ENCODE data around the gene SLC22A17.

SLC22A17 gene

DNA sequence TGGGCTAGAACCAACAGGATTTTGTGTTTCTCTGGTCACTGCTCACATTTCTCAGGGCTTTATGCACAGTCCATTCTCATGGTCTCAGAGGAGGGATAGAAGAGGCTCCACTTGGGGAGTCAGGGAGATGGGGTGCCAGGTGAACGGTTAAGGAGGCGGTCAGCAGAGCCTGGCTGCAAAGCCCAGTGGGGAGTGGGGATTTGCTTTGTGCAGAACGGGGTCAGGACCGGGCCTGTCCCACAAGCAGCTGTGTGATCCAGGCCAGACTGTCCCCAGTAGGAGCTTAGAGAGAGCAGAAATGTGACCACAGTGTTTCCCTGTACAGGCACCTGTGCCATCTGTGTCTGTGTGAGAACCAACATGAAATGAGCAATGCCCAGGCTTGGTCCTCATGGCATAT is 28.3 kb upstream of the SLC22A17 start:
- DNase-seq = no peak

DNA sequence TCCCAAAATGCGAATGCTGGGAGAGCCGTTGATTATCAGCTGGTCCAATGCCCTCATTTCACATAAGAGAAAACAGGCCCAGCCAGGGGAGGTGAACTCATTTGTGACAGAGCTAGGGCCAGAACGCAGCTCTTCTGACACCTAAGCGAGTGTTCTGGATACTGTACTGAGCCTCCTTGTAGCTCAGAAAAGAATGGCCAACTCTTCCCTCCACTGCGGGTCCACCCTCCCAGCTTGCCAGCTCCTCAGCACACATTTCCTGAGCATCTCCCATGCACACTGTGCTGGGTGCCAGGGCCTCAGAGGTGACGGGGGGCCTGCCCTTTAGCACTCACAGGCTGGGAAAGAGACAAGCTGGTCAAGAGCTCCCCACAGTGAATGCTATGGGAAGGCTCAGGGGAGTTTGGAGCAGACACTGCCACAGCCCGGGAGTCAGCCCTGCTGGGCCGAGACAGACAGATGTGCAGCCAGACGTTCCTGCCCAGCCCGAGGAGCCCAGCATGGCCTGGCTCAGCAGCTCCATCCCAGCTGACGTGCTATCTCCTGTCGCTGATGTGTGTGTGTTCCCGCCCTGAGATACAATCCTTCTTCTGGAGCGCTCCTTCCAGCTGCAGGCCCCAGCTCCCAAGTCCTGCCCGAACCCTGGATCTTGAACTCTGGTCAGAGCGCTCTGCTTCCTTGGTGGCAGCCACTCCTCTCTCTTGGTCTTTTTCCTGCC is 27.7 kb upstream of the SLC22A17 start:
- no peak for DNase-seq

DNA sequence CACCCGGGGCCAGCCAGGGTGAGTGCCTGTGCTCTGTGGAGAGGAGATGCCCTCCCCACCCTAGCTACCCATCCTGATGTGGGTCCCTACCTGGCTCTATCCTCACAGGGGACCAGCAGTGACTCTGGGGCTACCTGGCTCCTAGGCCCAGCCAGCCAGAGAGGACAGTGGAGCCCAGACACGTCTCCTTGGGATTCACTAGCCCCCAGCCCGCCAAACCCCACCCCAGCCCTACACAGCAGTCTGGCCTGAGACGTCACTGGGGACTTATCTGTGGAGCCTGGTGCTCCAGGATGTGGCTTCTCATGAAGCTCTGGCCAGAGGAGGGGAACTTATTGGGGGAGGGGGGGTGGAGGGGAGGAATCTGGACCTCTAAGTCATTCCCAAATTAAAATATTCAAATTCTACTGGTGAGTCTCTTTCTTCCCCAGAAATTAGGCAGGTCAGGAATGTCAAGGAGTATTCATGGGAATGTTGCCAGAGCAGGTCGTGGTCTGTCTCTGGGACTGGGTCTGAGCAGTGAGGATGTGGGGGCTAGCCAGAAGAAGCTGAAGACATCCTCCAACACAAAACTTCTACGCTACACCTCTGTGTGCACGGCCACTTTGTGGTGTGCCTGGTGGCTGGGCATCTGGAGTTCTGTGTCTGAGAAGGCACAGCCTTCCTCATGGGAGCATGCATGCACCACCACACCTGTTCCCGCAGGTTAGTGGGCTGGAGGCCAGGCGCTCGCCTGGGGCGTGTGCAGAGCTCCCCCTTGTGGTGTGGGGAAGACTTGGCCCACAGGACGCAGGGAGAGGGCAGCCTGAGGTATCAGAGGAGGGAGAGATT is 26.9 kb upstream of the SLC22A17 start:
- peak; percentile 85 for DNase-seq

DNA sequence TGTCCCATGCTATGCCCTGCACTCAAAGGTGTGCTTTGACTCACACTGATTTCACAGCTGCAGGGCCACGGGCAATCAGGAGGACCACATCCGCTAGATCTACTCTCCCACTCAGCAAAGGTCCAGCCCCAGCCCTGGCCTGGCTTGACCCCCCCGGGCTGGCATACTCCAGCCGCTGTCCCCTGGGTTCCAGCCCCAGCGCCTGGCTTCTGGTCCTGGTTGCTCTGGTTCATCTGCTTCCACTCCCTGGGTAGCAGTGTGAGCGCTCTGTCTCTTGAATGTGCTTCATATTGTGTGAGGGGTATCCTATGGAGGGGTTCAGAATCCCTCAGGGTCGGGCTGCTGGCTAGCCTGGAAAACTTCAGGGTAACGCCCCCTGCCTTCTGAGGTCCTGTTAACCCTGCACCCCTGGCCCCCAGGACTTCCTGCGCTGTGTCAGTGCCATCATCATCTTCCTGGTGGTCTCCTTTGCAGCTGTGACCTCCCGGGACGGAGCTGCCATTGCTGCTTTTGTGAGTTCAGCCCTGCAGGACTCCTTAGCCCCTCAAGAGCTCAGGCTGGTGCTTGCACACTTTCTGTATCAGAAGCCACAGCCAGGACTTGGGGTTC is 26.0 kb upstream of the SLC22A17 start:
- DNase-seq = no peak

DNA sequence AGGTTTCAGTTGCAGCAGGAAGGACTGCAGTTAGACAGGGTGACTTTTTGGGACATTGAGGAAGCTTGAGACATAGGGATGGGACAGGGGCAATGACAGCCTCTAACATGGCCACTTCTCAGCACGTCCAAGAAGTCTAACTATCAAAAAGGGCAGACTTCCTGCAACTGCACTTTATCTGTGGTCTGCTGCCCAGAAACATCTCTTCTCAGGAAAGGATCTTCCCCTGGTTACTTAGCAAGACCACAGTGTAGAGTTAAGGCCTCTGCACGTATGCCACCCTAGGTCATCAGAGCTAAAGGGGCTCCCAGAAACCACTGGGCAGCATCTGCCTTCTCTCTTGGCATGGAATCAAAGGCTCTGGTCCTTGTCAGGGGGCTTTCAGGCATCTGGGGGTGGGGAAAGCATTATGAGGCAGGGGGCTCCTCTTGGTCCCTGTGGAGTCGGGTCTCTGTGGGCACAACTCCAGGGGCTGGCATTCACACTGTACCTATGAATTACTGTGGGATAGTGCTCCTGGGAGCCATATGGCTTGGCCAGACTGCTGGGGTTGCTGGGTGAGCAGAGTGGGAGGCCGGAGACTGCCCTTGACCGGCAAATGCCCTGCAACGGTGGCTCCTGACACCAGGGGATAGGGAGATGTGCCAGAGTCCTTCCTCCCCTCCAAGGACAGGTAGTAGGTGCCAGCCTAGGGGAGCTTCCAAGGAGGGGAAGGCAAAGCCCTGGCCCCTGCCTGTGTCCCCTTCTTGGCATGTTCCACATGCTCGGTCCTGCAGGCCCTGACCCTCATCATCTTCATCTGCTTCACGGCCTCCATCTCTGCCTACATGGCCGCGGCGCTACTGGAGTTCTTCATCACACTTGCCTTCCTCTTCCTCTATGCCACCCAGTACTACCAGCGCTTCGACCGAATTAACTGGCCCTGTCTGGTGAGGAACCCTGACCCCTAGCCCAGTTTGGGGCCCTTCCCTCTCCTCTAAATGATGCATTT is 25.2 kb upstream of the SLC22A17 start:
- no peak for DNase-seq

DNA sequence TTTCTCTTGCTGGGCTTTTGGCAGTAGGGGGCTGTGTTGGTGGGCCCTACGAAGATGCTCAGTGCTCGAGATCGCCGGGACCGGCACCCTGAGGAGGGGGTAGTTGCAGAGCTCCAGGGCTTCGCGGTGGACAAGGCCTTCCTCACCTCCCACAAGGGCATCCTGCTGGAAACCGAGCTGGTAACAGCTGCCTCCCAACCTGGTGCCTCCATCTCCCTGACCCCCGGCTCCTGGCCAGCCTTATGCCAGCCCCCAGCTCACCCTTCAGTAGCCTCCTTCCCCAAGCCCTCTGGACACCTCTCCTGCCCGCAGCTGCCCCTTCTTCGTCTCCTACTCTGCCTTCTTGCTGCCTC is 24.5 kb upstream of the SLC22A17 start:
- no peak for DNase-seq

DNA sequence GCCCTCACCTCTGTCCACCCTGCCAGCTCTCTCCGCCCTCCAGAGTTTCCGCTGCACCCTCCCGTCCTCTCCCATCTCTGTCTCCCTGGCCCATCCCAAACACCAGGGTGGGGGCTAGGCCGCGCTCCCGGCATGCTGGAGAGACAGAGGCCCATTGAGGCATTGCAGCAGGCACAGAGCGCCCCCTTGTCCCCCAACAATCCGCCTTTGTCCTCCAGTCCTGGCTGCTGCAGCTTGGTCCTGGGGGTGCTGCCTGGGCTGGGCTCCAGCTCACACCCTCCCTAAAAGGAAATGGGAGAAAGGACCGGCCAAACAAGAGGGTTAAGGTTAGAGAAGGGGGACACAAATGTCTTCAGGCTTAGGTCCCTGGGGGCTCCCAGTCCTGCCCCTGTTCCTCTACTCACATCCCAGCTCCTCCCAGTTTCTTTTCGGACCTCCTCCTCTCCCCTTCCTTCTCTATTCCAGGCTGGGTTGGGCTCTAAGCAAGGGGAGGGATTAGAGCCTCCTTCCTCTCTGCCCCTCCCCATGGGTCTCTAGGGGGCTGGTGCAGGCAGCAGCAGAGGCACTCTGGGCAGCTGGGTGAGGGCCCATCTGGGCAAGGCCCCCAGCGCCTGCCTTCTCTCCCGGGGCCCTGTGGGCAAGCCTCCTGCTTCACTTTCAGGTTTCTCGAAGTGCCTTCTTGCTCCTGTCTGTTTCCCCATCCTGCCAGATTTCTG is 24.0 kb upstream of the SLC22A17 start, which contains the start of gene CMTM5:
TSS of gene CMTM5 (plus strand) at position 565 of the 716 bp plus-strand sequence. CDS start 206 bp downstream, outside the sequence.
- no peak for DNase-seq

DNA sequence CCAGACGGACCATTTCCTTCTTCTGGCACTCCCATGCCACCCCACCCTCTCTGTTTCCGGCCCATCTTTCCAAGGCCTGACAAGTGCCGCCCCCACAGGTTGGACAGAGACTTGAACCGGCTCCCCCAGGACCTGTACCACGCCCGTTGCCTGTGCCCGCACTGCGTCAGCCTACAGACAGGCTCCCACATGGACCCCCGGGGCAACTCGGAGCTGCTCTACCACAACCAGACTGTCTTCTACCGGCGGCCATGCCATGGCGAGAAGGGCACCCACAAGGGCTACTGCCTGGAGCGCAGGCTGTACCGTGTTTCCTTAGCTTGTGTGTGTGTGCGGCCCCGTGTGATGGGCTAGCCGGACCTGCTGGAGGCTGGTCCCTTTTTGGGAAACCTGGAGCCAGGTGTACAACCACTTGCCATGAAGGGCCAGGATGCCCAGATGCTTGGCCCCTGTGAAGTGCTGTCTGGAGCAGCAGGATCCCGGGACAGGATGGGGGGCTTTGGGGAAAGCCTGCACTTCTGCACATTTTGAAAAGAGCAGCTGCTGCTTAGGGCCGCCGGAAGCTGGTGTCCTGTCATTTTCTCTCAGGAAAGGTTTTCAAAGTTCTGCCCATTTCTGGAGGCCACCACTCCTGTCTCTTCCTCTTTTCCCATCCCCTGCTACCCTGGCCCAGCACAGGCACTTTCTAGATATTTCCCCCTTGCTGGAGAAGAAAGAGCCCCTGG is 23.0 kb upstream of the SLC22A17 start:
- no peak for DNase-seq

DNA sequence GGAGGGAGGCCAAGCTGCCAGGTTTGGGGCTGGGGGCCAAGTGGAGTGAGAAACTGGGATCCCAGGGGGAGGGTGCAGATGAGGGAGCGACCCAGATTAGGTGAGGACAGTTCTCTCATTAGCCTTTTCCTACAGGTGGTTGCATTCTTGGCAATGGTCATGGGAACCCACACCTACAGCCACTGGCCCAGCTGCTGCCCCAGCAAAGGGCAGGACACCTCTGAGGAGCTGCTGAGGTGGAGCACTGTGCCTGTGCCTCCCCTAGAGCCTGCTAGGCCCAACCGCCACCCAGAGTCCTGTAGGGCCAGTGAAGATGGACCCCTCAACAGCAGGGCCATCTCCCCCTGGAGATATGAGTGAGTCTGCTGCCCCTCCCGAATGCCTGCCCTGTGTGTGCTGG is 20.4 kb upstream of the SLC22A17 start:
- DNase-seq = no peak

DNA sequence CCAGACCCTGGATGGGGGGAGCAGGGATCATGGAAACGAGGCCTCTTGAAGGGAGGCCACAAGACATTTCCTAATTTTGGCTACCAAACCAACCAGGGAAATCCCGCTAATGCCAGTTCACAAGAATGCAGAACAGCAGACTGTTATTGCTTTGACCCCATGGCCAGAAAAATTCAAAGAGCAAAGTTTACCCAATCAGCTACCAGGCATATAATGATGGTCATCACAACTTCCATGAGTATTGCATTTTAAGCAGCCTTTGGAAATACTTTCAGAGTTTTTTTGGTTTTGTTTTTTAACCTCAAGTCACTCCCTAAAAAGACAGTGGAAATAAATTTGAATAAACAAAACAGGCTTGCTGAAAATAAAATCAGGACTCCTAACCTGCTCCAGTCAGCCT is 19.8 kb upstream of the SLC22A17 start, which contains the start of gene IL25:
TSS of gene IL25 (plus strand) at position 301 of the 400 bp plus-strand sequence.
- DNase-seq = no peak

DNA sequence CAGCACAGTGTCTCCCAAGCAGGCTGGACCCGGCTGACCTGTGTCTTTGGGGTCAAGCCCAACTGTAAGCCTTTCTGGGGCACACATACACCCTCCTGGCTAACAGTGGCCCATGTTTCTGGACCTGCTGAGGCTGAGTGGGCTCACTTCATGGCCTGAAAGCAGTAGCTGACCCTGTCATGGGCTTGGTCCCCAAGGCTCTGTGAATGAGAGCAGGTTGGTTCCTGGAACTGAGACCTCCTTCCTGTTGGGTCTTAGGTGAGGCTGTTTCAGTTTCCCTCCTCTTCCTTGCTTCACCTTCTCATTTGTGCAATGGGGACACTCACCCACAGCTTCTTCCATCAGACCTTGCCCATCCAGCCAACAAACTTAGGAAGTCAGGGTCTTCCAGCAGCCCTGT is 19.2 kb upstream of the SLC22A17 start:
- no peak for DNase-seq

DNA sequence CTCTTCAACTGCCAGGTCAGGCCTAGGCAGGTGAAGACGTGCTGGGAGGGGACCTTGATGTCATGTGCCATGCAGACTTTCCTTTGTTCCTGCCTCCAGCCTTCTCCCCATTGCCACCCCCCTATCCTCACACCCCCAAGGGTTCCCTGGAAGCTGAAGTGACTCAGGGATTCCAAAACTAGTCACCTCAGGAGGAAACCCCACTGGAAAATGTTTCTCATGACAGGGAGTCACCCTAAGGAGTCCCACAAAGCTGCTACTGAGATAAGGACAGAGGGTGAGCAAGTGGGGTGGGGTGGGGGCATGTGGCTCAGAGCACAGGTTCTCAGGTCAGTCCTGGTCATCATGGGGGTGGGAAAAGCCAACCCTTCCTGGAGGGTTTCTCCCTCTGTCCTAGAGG is 17.5 kb upstream of the SLC22A17 start:
- DNase-seq = no peak

DNA sequence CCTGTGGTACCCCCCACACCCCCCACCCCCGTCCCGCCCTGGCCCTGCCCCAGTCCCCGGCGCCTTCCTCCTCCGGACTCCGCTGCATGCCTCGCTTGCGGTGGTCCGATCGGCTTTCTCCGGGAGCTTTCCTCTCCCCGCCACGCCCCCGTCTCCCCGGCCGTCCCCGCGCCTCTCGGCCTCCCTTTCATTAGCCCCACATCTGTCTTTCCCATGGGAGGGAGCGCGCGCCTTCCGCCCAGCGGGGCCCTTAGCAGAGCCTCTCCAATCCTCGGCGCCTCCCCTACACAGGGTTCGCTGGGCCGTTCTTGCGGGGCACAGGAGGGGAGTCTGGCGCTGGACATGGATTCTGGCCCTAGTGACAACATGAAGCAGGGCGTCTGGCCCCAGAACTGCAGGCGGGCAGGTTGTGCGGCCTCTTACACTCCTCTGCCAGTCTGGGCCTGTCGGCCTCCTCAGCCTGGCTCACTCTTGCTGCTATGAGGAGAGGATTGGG is 13.8 kb upstream of the SLC22A17 start:
- no peak for DNase-seq

DNA sequence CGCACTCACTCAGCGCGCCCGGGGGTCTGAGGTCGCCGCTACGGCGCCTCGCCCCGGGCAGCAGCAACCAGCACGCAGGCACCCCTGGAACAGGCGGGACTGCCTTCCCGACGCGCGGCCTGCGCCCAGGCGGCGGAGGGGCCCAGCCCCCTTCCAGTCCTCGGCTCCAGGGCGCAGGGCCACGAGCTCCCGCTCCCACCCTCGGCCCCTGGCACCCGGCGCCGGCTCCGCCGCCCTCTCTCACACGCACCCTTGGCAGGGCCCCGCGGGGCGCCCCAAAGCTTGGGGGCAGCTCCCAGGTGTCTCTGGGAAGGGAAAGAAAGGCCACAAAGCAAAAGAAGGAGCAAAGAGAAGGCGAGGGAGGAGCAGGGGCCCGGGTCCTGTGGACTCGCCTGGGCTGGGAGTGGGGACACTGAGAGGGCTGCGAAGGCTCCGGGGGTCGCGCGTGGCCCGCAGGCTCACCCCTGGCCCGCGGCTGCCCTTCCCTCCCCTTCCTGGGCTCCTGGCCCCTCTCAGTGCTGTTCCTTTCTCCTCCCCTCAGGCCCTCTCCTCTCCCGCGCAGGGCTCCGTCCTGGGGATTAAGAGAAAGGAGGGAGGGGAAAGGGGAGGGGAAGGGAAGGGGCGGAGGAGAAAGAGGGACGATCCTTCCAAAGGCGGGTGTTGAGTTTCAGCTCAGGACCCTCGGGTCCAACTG is 13.2 kb upstream of the SLC22A17 start:
- DNase-seq = no peak

DNA sequence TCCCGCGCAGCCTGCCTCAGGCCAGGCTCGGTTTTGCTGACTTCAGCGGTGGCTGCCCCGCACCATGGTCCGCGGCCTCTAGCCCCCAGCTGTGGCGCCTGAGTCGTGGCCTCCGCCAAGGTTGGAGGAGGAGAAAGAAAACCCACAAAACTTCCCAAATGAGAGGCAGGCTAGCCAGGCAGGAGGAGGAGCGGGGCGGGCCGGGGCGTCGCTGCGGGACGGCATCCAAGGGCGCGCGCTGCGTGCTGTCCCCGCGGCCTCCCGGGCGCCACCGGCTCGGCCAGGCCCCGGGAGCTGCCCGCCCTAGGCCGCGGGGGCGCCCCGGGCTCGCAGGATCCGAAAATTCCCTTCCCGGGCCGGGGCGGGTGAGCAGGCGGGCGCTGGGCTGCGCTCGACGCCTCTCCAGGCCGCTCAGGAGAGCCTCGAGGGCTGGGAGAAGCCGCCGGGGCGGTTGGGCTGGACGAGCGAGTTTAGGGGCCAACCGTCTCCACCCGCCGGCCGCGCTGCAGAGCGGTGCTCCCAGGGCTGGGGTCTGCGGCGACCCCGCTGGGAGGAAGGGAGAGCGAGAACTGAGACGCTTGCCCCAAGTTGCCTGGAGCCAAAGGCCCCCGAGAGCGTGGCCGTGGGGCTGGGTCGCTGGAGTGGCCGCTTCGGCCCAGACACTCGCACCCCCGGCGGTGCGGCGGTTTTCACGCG is 12.5 kb upstream of the SLC22A17 start, which contains the start of gene EFS:
TSS of gene EFS (minus strand) at position 137 of the 696 bp plus-strand sequence. CDS start 147 bp downstream, outside the sequence.
- peak; percentile 39 for DNase-seq

DNA sequence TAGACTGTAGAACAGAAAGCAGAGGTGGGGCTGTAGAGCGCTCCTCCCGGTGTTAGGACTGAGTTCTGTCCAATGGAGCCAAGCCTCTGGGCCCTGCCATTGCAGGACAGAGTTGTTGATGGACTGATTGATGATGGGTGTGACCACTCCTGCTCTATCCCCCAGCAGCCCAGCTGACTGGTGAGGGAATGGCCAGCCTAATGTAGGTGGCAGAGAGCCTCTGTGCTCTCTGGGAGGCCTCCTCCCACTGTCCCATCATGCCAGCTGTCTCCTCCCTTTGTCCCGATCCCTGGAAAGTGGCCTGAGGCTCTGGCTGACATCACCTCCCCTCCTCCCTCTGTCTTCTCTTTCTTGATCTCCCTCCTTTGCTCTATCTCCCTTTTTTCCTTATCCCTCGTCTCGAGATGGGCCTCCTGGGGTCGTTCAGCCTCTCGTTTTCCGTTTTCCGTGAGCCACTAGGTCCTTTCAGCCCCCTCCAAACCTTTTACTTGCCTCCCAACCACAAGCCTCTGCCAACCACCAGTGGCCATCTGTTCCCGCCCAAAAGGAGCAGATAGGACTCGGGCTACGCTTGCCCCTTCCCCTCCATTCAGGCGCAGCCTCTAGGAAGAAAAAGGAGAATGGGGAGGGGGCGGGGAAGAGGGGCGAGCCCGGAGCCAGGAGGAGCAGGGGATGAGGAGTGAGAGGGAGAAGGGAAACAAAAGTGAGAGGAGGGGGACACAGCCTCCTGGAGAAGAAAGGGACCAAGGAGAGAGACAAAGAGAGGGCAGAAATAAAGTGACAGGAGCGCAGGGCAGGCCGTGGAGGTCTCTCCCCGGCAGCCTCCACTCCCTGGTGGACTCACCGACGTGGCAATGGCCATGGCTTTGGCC is 11.7 kb upstream of the SLC22A17 start:
- no peak for DNase-seq

DNA sequence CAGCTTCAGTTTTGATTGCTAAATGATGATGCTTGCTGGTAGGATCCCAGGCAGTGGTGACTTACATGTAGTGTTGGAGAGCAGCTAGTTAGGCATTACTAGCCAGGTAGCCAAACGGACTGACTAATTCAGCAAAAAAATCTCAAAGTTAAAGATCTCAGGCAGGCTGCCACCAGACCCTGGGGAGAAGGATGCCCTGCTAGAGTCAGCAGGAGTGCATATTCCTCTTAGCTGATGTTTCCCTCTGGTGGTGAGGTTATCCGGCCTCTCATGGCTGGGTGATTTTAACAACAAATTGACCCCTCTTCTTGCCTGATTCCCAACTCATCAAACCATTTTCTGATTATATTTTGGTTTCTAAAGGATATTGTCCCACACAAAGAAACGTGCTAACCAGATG is 9.5 kb upstream of the SLC22A17 start:
- peak; percentile 23 for DNase-seq

DNA sequence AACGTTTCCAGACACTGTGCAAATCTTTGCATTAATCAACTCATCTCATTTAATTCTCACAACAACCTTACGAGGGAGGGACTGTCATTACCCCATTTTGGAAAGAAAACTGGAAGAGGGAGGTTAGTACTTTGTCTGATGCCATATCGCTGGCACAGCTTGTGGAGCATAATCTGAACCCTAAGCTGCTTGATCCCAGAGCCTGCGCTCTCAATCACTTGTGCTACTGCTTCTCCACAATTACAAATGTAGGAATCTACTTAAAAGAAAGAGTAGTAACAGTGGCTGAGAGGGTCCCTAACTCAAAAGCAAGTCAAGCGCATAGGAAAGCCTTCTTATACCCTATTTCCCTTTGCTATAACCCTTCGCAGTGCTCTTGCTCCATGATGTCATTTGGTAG is 9.1 kb upstream of the SLC22A17 start:
- DNase-seq = no peak

DNA sequence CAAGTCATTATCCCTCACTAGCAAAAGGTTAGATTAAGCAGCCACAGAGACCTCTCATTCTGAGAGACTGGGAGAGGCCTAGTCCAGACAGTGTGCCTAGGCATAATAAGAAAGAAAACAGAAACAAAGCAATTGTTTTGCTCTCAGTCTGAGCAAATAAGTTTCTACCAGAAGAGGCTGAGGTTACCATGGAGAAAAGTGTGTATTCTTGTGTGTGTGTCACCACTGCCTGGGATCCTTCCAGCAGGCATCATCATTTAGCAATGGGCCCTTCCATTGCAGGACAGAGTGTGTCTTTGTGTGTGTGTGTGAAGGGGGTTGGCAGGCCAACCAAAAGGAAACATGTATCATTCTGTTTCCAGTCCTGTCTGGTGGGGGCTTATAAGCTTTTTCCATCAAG is 8.6 kb upstream of the SLC22A17 start:
- DNase-seq = peak; percentile 50

Measured in DMS53 (cell line).